GM12878 (cell line): ENCODE data around the gene NPAS3. TPM values are rescaled to one million over a fixed set of nuclear protein-coding genes. Genes with fewer than 3 reads are reported as not detected.

Experiments used
- ATAC-seq: fragments of 200-7000 bp; cut with Tn5 transposase; 3 replicates; pipeline ENCODE4 v1.9.1; 2020; ENCODE audit warnings: mild to moderate bottlenecking, moderate library complexity
- BruUV-seq: library from RNA; stranded (reverse); fragments of 400-500 nt; replicated peaks from 2 replicates; lab custom pipeline; 2021; lab: Mats Ljungman, UMichigan
- CTCF ChIA-PET: fragments of 300-600 bp; sonication (Branson Sonifier 250); formaldehyde crosslinking; extraction: SDS; loops from one replicate; lab custom pipeline; 2021; ENCODE audit warnings: inconsistent platforms; lab: Yijun Ruan, JAX
- POLR2A ChIA-PET: fragments of 350-600 bp; formaldehyde crosslinking; extraction: SDS; loops from one replicate; lab custom pipeline; 2021; ENCODE audit warnings: inconsistent platforms; lab: Charles Lee
- RAD21 ChIA-PET: fragments of 300-600 bp; sonication (Branson Sonifier 250); formaldehyde crosslinking; loops from one replicate; lab custom pipeline; 2023; ENCODE audit warnings: antibody characterized with exemption; ENCODE audit not compliant: unreplicated experiment; lab: Charles Lee
- SMC1A ChIA-PET: fragments of 300-600 bp; sonication (Branson Sonifier 250); formaldehyde crosslinking; loops from one replicate; lab custom pipeline; 2023; ENCODE audit not compliant: unreplicated experiment, uncharacterized antibody; lab: Charles Lee
- DNase-seq: peaks from one replicate; pipeline ENCODE4 v3.0.0-alpha.2; 2011; ENCODE audit warnings: low read depth, low spot score
- FAIRE-seq: peaks from 3 replicates; lab custom pipeline; 2011; peaks lifted over from hg19 to GRCh38; lab: Jason Lieb, UNC
- H2AFZ ChIP-seq: 2 replicates; pipeline ENCODE4 v1.6.0; 2011; ENCODE audit warnings: low read depth, low read length, control low read depth; ENCODE audit not compliant: control insufficient read depth
- H3K27ac ChIP-seq: 2 replicates; pipeline ENCODE4 v1.5.1; 2011; ENCODE audit warnings: control low read depth; ENCODE audit not compliant: control insufficient read depth, insufficient read depth
- H3K27me3 ChIP-seq, 2 experiments: replicated peaks in 1 of 2; 2 replicates each; pipeline versions ENCODE4 v1.6.0 to v1.6.1; 2011; ENCODE audit warnings: low read length in 1 of 2; ENCODE audit not compliant: control insufficient read depth in 2 of 2, insufficient read depth in 2 of 2
- H3K36me3 ChIP-seq, 2 experiments: 2 replicates each; pipeline ENCODE4 v1.5.1; 2011; ENCODE audit warnings: low read length in 1 of 2; ENCODE audit not compliant: control insufficient read depth in 2 of 2, insufficient read depth in 2 of 2
- H3K4me1 ChIP-seq: 2 replicates; pipeline ENCODE4 v1.6.1; 2011; ENCODE audit warnings: mild to moderate bottlenecking, low read length, moderate library complexity, mixed read lengths; ENCODE audit not compliant: control insufficient read depth, insufficient read depth
- H3K4me2 ChIP-seq: 2 replicates; pipeline ENCODE4 v1.6.0; 2011; ENCODE audit warnings: control low read depth; ENCODE audit not compliant: control insufficient read depth, insufficient read depth
- H3K4me3 ChIP-seq: fragments of 200-600 bp; sonication (generic); 2 replicates; pipeline ENCODE4 v1.5.1; 2016
- H3K79me2 ChIP-seq: 2 replicates; pipeline ENCODE4 v1.6.0; 2011; ENCODE audit warnings: low read length; ENCODE audit not compliant: control insufficient read depth, insufficient read depth
- H3K9ac ChIP-seq: 2 replicates; pipeline ENCODE4 v1.8.0; 2011; ENCODE audit warnings: low read length, control low read depth, mixed read lengths; ENCODE audit not compliant: control insufficient read depth, insufficient read depth
- H3K9me3 ChIP-seq: replicated peaks from 3 replicates; pipeline ENCODE4 v1.5.1; 2011; ENCODE audit warnings: mild to moderate bottlenecking, low read length; ENCODE audit not compliant: control insufficient read depth, insufficient read depth
- H4K20me1 ChIP-seq: 2 replicates; pipeline ENCODE4 v1.6.0; 2011; ENCODE audit not compliant: control insufficient read depth, insufficient read depth
- BRCA1 ChIP-seq: IDR thresholded peaks from 2 replicates; pipeline ENCODE4 v1.6.1; 2011; ENCODE audit warnings: low read depth, low read length, improper control_type of control experiment
- CHD1 ChIP-seq: IDR thresholded peaks from 2 replicates; pipeline ENCODE4 v1.6.1; 2012; ENCODE audit warnings: low read depth, low read length, improper control_type of control experiment
- DPF2 ChIP-seq: fragments of 450-650 bp; IDR thresholded peaks from 2 replicates; pipeline ENCODE4 v1.6.1; 2017; ENCODE audit warnings: mild to moderate bottlenecking
- KAT2A ChIP-seq: conservative IDR thresholded peaks from 2 replicates; pipeline ENCODE4 v1.6.1; 2011; ENCODE audit warnings: low read depth, low read length; ENCODE audit not compliant: control insufficient read depth
- LARP7 ChIP-seq: fragments of 450-650 bp; IDR thresholded peaks from 2 replicates; pipeline ENCODE4 v1.6.1; 2017; ENCODE audit warnings: mild to moderate bottlenecking
- MYC ChIP-seq: IDR thresholded peaks from 2 replicates; pipeline ENCODE4 v1.6.1; 2011; ENCODE audit warnings: mild to moderate bottlenecking, low read length, moderate library complexity, inconsistent platforms; ENCODE audit not compliant: insufficient read depth, insufficient replicate concordance, insufficient read length, severe bottlenecking
- NRF1 ChIP-seq: conservative IDR thresholded peaks from 2 replicates; pipeline ENCODE4 v1.6.1; 2011; ENCODE audit warnings: mild to moderate bottlenecking, low read depth, low read length, improper control_type of control experiment
- RB1 ChIP-seq: fragments of 450-650 bp; formaldehyde crosslinking; IDR thresholded peaks from 2 replicates; pipeline ENCODE4 v1.6.1; 2017; ENCODE audit warnings: mild to moderate bottlenecking, borderline replicate concordance
- RFX5 ChIP-seq: IDR thresholded peaks from 2 replicates; pipeline ENCODE4 v1.6.1; 2011; ENCODE audit warnings: low read depth, low read length, improper control_type of control experiment
- TCF12 ChIP-seq: IDR thresholded peaks from 2 replicates; pipeline ENCODE4 v1.6.1; 2011; ENCODE audit warnings: low read depth, mild to moderate bottlenecking, low read length
- WRNIP1 ChIP-seq: IDR thresholded peaks from 2 replicates; pipeline ENCODE4 v1.6.1; 2011; ENCODE audit warnings: low read depth, low read length, improper control_type of control experiment, borderline replicate concordance
- ZBED1 ChIP-seq: IDR thresholded peaks from 2 replicates; pipeline ENCODE4 v1.6.1; 2016; ENCODE audit warnings: borderline replicate concordance
- whole genome bisulfite sequencing: methylation state at CpG from one replicate; pipeline ENCODE4 v1.1.6; 2016; ENCODE audit warnings: low lambda C conversion rate; ENCODE audit not compliant: insufficient replicate concordance, insufficient coverage; ENCODE audit errors: missing lambda C conversion rate; 5-methylcytosine and 5-hydroxymethylcytosine counted together
- in situ Hi-C: fragments of 300-500 bp; cut with MboI; formaldehyde crosslinking; loops from 9 replicates; pipeline ENCODE4 v1.14.3; 2018; ENCODE audit warnings: mixed read lengths
- intact Hi-C: fragments of 100-400 bp; cut with micrococcal nuclease; formaldehyde crosslinking; loops from one replicate; pipeline ENCODE4 v1.14.2; 2022; ENCODE audit not compliant: unreplicated experiment
- polyA plus RNA-seq, 11 experiments: library from polyadenylated mRNA; depleted of rRNA in 4 of 11; unstranded in 6 of 11; stranded (reverse) in 5 of 11; fragments of >200 nt; fragmentation: Nextera tagmentation in 4 of 11; fragmentation: Illumina TruSeq in 1 of 11; extraction: Ambion mirVana in 4 of 11; extraction: Trizol in 1 of 11; gene quantifications; 1 replicate in 1 of 11; 2 replicates in 10 of 11; pipeline versions ENCODE4 v1.2.1 to v1.2.3, GENCODE V29; 2011 to 2016; ENCODE audit warnings: inconsistent platforms in 2 of 11, missing spikeins in 2 of 11, low read depth in 1 of 11
- total RNA-seq, 4 experiments: library from RNA; depleted of rRNA in 3 of 4; stranded (reverse); fragments of >200 nt in 3 of 4; fragmentation: Illumina TruSeq in 1 of 4; extraction: Trizol in 1 of 4; gene quantifications; 2 replicates each; pipeline versions ENCODE4 v1.2.1 to v1.2.3, GENCODE V29; 2013 to 2021
- TF ChIP-seq, protein P1 (sequence below): fragments of 450-650 bp; IDR thresholded peaks from 2 replicates; pipeline ENCODE4 v1.6.1; 2016; ENCODE audit warnings: mild to moderate bottlenecking
- TF ChIP-seq, protein P2 (sequence below): IDR thresholded peaks from 2 replicates; pipeline ENCODE4 v1.6.1; 2011; ENCODE audit warnings: borderline replicate concordance, low read depth, mild to moderate bottlenecking, moderate library complexity, mixed read lengths, low read length; ENCODE audit not compliant: insufficient read depth; ENCODE audit errors: extremely low read length
- TF ChIP-seq, protein P3 (sequence below): fragments of 450-650 bp; conservative IDR thresholded peaks from 2 replicates; pipeline ENCODE4 v1.6.1; 2017; ENCODE audit warnings: mild to moderate bottlenecking, moderate library complexity

The NPAS3 gene
- total and polyA plus RNA-seq, 10 of the 15 experiments (the other 5 are each of a cell fraction or from before 2014, with no cell fraction given) = under 0.01 to 2.7 (median 0.03) TPM; not detected in 6

DNA sequence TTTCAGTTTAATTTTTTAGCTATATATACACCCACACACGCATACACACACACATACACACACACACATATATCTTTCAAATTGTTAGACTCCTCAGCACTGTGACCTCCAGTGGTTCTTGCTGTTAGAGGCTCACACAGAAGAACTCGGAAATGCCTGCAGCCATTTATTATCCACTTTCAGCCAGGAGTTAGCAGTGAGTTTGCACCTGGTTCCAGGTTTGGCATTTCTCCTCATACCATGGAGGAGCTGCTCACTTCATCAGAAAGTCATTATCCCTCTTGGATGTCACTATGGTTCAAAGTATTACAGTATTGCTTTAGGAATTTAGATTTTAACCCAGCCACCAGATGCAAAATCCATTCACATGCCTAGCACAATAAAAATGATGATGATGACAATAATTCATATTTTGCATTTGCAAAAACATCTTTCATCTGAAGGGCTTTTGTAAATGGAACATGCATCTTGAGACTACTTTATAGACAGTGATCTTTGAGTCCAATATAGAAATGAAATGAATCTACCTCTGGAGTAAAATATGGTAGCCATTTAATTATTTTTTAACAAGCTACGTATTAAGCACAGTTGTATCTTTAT is 42.3 kb downstream of the NPAS3 start (continued):
- TF ChIP-seq, protein P1, sequence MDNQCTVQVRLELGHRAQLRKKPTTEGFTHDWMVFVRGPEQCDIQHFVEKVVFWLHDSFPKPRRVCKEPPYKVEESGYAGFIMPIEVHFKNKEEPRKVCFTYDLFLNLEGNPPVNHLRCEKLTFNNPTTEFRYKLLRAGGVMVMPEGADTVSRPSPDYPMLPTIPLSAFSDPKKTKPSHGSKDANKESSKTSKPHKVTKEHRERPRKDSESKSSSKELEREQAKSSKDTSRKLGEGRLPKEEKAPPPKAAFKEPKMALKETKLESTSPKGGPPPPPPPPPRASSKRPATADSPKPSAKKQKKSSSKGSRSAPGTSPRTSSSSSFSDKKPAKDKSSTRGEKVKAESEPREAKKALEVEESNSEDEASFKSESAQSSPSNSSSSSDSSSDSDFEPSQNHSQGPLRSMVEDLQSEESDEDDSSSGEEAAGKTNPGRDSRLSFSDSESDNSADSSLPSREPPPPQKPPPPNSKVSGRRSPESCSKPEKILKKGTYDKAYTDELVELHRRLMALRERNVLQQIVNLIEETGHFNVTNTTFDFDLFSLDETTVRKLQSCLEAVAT = no peak
- no peak for TF ChIP-seq KAT2A
- TF ChIP-seq ZBED1 = no peak
- no peak for TF ChIP-seq NRF1
- no peak for TF ChIP-seq DPF2
- TF ChIP-seq CHD1 = no peak
- TF ChIP-seq, protein P2, sequence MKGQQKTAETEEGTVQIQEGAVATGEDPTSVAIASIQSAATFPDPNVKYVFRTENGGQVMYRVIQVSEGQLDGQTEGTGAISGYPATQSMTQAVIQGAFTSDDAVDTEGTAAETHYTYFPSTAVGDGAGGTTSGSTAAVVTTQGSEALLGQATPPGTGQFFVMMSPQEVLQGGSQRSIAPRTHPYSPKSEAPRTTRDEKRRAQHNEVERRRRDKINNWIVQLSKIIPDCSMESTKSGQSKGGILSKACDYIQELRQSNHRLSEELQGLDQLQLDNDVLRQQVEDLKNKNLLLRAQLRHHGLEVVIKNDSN = no peak
- TF ChIP-seq BRCA1 = no peak
- TF ChIP-seq RB1 = no peak

DNA sequence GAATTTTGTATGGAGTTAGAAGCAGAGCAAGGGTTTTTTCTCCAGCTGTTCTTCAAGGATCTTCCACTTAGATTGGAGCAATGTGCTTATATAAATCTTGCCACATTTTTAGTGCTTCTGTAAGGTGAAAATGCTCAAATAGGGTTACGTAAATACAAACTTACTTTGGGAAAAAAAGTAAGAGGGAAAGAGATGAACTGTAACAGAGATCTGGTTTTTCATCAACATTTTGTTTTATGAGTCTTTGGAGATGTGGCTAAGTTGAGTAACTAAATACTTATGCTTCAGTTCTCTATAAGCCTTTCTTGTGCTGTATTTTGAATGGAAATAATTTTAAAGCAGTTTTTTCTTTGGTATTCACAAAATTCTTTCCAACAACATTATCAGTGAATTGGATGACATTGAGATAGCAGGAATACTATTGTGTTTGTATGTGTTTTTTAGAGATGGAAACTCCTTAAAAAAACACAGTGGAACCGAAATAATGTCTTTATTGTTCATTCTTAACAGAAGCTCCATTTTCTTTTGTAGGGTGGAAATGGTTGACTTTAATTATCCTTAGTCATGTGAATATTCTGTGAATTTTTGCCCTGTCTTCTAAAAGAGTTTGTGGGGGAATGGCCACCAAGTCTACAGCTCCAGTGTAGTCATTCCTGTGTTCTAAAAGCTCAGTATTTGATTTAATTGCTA is 45.7 kb downstream of the NPAS3 start:
- Histone ChIP-seq H3K9ac (no peak overlapping the region), H3K9me3 (no peaks in the 10 kb centered on the region), H4K20me1 (no peaks in the 10 kb centered on the region), H3K36me3 (no peaks in the 10 kb centered on the region), H2AFZ (no peak overlapping the region), H3K27me3 (no peaks in the 10 kb centered on the region), H3K27ac (no peak overlapping the region), H3K4me2 (no peak overlapping the region), H3K4me1 (no peaks in the 10 kb centered on the region), H3K79me2 (no peaks in the 10 kb centered on the region), H3K4me3 (no peak overlapping the region)
- FAIRE-seq (no peak), ATAC-seq (no peak), DNase-seq (no peak)
- SMC1A ChIA-PET = no interaction called here
- 31% methylated on average over 2 of the region's 2 CpGs for WGBS
- intact Hi-C loops (no loop called here), in situ Hi-C loops (no loop called here)
- RAD21 ChIA-PET = no interaction called here
- POLR2A ChIA-PET = no interaction called here
- BruUV-seq = no TSS peak
- CTCF ChIA-PET = interaction anchor here (0.6 to 1.3 kb wide), 2 partner anchors 425 to 809 kb away, joined by 3 read pairs; no protein-coding TSS in a partner anchor
- TF ChIP-seq RFX5 = no peak
- TF ChIP-seq LARP7 = no peak
- TF ChIP-seq MYC = no peak
- TF ChIP-seq, protein P1 = no peak
- no peak for TF ChIP-seq TCF12
- no peak for TF ChIP-seq BRCA1
- TF ChIP-seq WRNIP1 = no peak
- TF ChIP-seq, protein P3, sequence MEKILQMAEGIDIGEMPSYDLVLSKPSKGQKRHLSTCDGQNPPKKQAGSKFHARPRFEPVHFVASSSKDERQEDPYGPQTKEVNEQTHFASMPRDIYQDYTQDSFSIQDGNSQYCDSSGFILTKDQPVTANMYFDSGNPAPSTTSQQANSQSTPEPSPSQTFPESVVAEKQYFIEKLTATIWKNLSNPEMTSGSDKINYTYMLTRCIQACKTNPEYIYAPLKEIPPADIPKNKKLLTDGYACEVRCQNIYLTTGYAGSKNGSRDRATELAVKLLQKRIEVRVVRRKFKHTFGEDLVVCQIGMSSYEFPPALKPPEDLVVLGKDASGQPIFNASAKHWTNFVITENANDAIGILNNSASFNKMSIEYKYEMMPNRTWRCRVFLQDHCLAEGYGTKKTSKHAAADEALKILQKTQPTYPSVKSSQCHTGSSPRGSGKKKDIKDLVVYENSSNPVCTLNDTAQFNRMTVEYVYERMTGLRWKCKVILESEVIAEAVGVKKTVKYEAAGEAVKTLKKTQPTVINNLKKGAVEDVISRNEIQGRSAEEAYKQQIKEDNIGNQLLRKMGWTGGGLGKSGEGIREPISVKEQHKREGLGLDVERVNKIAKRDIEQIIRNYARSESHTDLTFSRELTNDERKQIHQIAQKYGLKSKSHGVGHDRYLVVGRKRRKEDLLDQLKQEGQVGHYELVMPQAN = no peak
